Keratinocyte (primary cell): Measurements from ENCODE around the gene PXYLP1. TPM values are rescaled to one million over a fixed set of nuclear protein-coding genes. Genes with fewer than 3 reads are reported as not detected.

Experiments used
- DNase-seq: peaks from one replicate; pipeline ENCODE4 v3.0.0-alpha.2; 2011; ENCODE audit warnings: low read depth, missing footprints, low spot score
- FAIRE-seq: peaks from 2 replicates; lab custom pipeline; 2011; peaks lifted over from hg19 to GRCh38; lab: Jason Lieb, UNC
- H2AFZ ChIP-seq: 2 replicates; pipeline ENCODE4 v1.6.0; 2012; ENCODE audit warnings: low read length, control low read depth, inconsistent platforms; ENCODE audit not compliant: control insufficient read depth
- H3K27ac ChIP-seq: 2 replicates; pipeline ENCODE4 v1.5.1; 2011; ENCODE audit warnings: low read length; ENCODE audit not compliant: control insufficient read depth, insufficient read depth
- H3K27me3 ChIP-seq: 3 replicates; pipeline ENCODE4 v1.6.0; 2011; ENCODE audit warnings: low read length; ENCODE audit not compliant: control insufficient read depth, insufficient read depth; ENCODE audit errors: extremely low read depth
- H3K36me3 ChIP-seq, 2 experiments: 2 replicates in 1 of 2; 3 replicates in 1 of 2; pipeline ENCODE4 v1.5.1; 2011; ENCODE audit warnings: low read length in 2 of 2, mild to moderate bottlenecking in 1 of 2; ENCODE audit not compliant: control insufficient read depth in 2 of 2, insufficient read depth in 2 of 2; ENCODE audit errors: extremely low read depth in 1 of 2
- H3K4me1 ChIP-seq: 3 replicates; pipeline ENCODE4 v1.5.1; 2011; ENCODE audit warnings: low read length; ENCODE audit not compliant: control insufficient read depth, insufficient read depth; ENCODE audit errors: extremely low read depth
- H3K4me2 ChIP-seq: 3 replicates; pipeline ENCODE4 v1.6.0; 2011; ENCODE audit warnings: low read depth, low read length; ENCODE audit not compliant: control insufficient read depth, insufficient read depth; ENCODE audit errors: extremely low read depth
- H3K4me3 ChIP-seq, 3 experiments: fragments of 200-600 bp in 1 of 3; sonication (generic) in 1 of 3; 2 replicates in 2 of 3; 3 replicates in 1 of 3; pipeline ENCODE4 v1.5.1; 2011 to 2016; ENCODE audit warnings: low read length in 3 of 3, mild to moderate bottlenecking in 3 of 3, control low read depth in 2 of 3, inconsistent platforms in 1 of 3, low read depth in 1 of 3, mixed read lengths in 1 of 3, mixed run types in 1 of 3, moderate library complexity in 1 of 3; ENCODE audit not compliant: control insufficient read depth in 2 of 3, insufficient read depth in 2 of 3; ENCODE audit errors: extremely low read depth in 1 of 3
- H3K79me2 ChIP-seq: 2 replicates; pipeline ENCODE4 v1.6.0; 2012; ENCODE audit warnings: low read length; ENCODE audit not compliant: control insufficient read depth, insufficient read depth
- H3K9ac ChIP-seq: 3 replicates; pipeline ENCODE4 v1.6.0; 2011; ENCODE audit warnings: low read length; ENCODE audit not compliant: control insufficient read depth, insufficient read depth; ENCODE audit errors: extremely low read depth
- H3K9me1 ChIP-seq: 3 replicates; pipeline ENCODE4 v1.6.0; 2011; ENCODE audit warnings: low read length; ENCODE audit not compliant: control insufficient read depth, insufficient read depth; ENCODE audit errors: extremely low read depth
- H3K9me3 ChIP-seq: 2 replicates; pipeline ENCODE4 v1.5.1; 2012; ENCODE audit warnings: low read depth, low read length; ENCODE audit not compliant: control insufficient read depth
- H4K20me1 ChIP-seq: 3 replicates; pipeline ENCODE4 v1.6.0; 2011; ENCODE audit warnings: low read length; ENCODE audit not compliant: control insufficient read depth, insufficient read depth; ENCODE audit errors: extremely low read depth
- CTCF ChIP-seq, 3 experiments: IDR thresholded peaks in 1 of 3; conservative IDR thresholded peaks in 1 of 3; optimal IDR thresholded peaks in 1 of 3; 2 replicates in 2 of 3; 3 replicates in 1 of 3; pipeline versions ENCODE3 to v1.5.1; 2011; ENCODE audit warnings: low read length in 3 of 3, mild to moderate bottlenecking in 3 of 3, moderate library complexity in 2 of 3, control low read depth in 1 of 3, inconsistent platforms in 1 of 3; ENCODE audit not compliant: insufficient read depth in 2 of 3; ENCODE audit errors: extremely low read depth in 1 of 3
- EZH2 ChIP-seq: IDR thresholded peaks from one replicate; pipeline ENCODE4 v1.6.1; 2012; ENCODE audit warnings: inconsistent platforms, mild to moderate bottlenecking, low read length, moderate library complexity
- dilution Hi-C: fragments of 300-500 bp; cut with MboI; formaldehyde crosslinking; loops from one replicate; pipeline ENCODE4 v1.7.0; 2020; ENCODE audit warnings: low sequenced_read_pairs; ENCODE audit not compliant: extremely low pct_ligation_motif_present
- polyA plus RNA-seq, 5 experiments: library from polyadenylated mRNA; depleted of rRNA in 3 of 5; stranded (reverse) in 3 of 5; stranded (forward) in 1 of 5; unstranded in 1 of 5; fragments of >200 nt; gene quantifications; 1 replicate in 1 of 5; 2 replicates in 3 of 5; 3 replicates in 1 of 5; pipeline versions ENCODE4 v1.2.1 to v1.2.3, GENCODE V29; 2011 to 2012; ENCODE audit warnings: missing spikeins in 2 of 5, low read depth in 1 of 5, low replicate concordance in 1 of 5

The PXYLP1 gene
- polyA plus RNA-seq, 1 donor (not counting 4 experiments of a cell fraction or from before 2014, with no cell fraction given): 3.0 TPM

DNA sequence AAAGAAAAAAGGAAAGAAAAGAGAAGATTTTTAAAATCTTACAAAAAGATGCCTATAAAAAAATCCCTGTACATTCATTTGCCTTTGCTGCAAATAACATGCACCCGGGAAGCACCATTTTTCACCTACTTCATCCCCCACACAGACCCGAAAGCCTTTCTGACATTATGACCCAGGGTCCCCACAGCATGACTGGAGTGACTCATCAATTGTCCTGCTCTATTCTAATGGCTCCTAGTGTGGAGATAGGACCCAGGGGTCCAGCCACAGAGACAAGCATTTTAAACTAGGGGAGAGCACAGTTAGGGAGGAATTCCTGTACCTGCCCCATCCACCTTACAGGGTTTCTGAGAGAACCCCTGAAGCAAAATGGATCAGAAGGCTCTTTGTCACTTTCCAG, 14.7 kb upstream of the PXYLP1 start:
- Histone ChIP-seq H3K27me3 (peaks cover 5% of the 10 kb centered on the region), H3K4me1 (no peaks in the 10 kb centered on the region), H3K36me3 (no peaks in the 10 kb centered on the region), H4K20me1 (no peaks in the 10 kb centered on the region), H3K27ac (no peak overlapping the region), H3K4me3 (no peak overlapping the region), H2AFZ (no peak overlapping the region), H3K9me1 (no peaks in the 10 kb centered on the region), H3K4me2 (no peak overlapping the region), H3K9me3 (peaks cover 2% of the 10 kb centered on the region), H3K9ac (no peak overlapping the region), H3K79me2 (no peaks in the 10 kb centered on the region)
- FAIRE-seq (no peak), DNase-seq (no peak)
- TF ChIP-seq EZH2 (no peak), CTCF (optimal IDR thresholded peaks at IDR 0.05 in 1 of 3, IDR thresholded peaks at IDR 0.05 in 1 of 3, conservative IDR thresholded peaks at IDR 0.05 in 1 of 3; ENCODE audit: extremely low read depth in 1 of 3, insufficient read depth in 2 of 3, low read length in 3 of 3) (no peak)
- dilution Hi-C loops: no loop called here

DNA sequence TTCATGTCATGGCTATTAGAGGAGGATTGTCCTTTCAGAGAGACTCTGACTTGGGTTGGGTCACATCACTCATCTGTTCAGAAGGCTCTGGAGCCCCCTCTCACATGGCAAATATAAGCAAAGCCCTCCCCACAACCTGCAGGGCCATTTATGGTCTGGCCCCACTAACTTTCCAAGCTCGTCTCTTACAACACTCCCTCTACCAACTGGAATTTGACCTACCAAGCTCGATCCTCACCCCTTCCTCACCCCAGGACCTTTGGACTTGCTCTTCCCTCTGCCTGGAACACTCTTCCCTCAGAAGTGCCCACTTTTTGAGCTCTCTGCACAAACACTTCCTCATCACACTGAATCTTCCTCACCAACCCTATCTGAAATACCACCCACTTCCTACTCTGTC, 14.2 kb upstream of the PXYLP1 start:
- no peak overlapping the region for H2AFZ ChIP-seq
- no peaks in the 10 kb centered on the region for H3K9me1 ChIP-seq
- no peaks in the 10 kb centered on the region for H3K4me1 ChIP-seq
- FAIRE-seq (no peak), DNase-seq (no peak)
- H3K4me3 ChIP-seq: no peak overlapping the region
- H4K20me1 ChIP-seq: no peaks in the 10 kb centered on the region
- H3K27ac ChIP-seq: no peak overlapping the region
- H3K36me3 ChIP-seq: no peaks in the 10 kb centered on the region
- H3K9ac ChIP-seq: no peak overlapping the region
- peaks cover 5% of the 10 kb centered on the region for H3K27me3 ChIP-seq
- H3K9me3 ChIP-seq: peaks cover 2% of the 10 kb centered on the region
- no peak overlapping the region for H3K4me2 ChIP-seq
- no peaks in the 10 kb centered on the region for H3K79me2 ChIP-seq
- TF ChIP-seq EZH2: no peak
- TF ChIP-seq CTCF (optimal IDR thresholded peaks at IDR 0.05 in 1 of 3, IDR thresholded peaks at IDR 0.05 in 1 of 3, conservative IDR thresholded peaks at IDR 0.05 in 1 of 3; ENCODE audit: extremely low read depth in 1 of 3, insufficient read depth in 2 of 3, low read length in 3 of 3): no peak
- dilution Hi-C loops: no loop called here
